Measurements from ENCODE around the gene BMI1. TPM values are rescaled to one million over a fixed set of nuclear protein-coding genes. Genes with fewer than 3 reads are reported as not detected.
A peak's percentile ranks its signal among the peaks of the same experiment; 100 is the strongest.

The BMI1 gene
- total RNA-seq = 10 to 100 TPM; 29.2 to 63.0 (median 42.5) TPM

- 2% methylated on average over 38 of the region's 85 CpGs; no CpG with 5 or more reads in 1 of the 2 donors for WGBS, 2 donors (ENCODE audit: low coverage in 1 of 2)
- Histone ChIP-seq H3K9me3 (no peaks in the 10 kb centered on the region), H3K27ac (peak within 1 kb of the TSS; percentile 90 to 95 (median 94)), H3K27me3 (peaks cover 31% of the 10 kb centered on the region), H3K4me3 (peak within 1 kb of the TSS; percentile 84 to 96 (median 88)), H3K4me1 (peaks cover 11 to 62% (median 24%) of the 10 kb centered on the region in 4 donors), H3K36me3 (no peaks in the 10 kb centered on the region)
- intact Hi-C loops (cut with DNase I; ENCODE audit: low total_unique reads) (loop anchor here (2.0 to 5.0 kb wide), 2 partner anchors 318 to 796 kb away; partner anchors contain the start of genes DNAJC1 and SKIDA1), in situ Hi-C loops (cut with MboI; ENCODE audit: low pct_ligation_motif_present in 1 of 4, low pct_unique_long_range_greater_than_20kb in 1 of 4, low sequenced_read_pairs in 3 of 4) (loop anchor here in 2 of 4 donors (10.0 to 25.0 kb wide), 3 partner anchors 308 to 808 kb away; partner anchors contain the start of gene DNAJC1 (in 2 of the 2))
- TF ChIP-seq EP300 (IDR thresholded peaks at IDR 0.05; ENCODE audit: low read depth) (no peak), CTCF (IDR thresholded peaks at IDR 0.05) (no peak), POLR2A (IDR thresholded peaks at IDR 0.05) (no peak), POLR2AphosphoS5 (IDR thresholded peaks at IDR 0.05) (peak in 1 of 3 donors; percentile 32)
- peak; percentile 80 for DNase-seq
Measured at GRCh38 chr10:22320591-22321155, at the start of gene BMI1. TSS of gene BMI1 (plus strand) at chr10:22321099. CDS start at chr10:22326450, 5,351 bp downstream.

- Histone ChIP-seq H3K4me3 (no peak overlapping the region), H3K36me3 (no peaks in the 10 kb centered on the region), H3K27me3 (no peaks in the 10 kb centered on the region), H3K27ac (no peak overlapping the region), H3K4me1 (no peaks in the 10 kb centered on the region), H3K9me3 (no peaks in the 10 kb centered on the region)
- WGBS, 2 donors (ENCODE audit: low coverage in 1 of 2) = 94 to 96% methylated on average over 4 to 6 of the region's 6 CpGs
- in situ Hi-C loops (cut with MboI; ENCODE audit: low pct_ligation_motif_present in 1 of 4, low pct_unique_long_range_greater_than_20kb in 1 of 4, low sequenced_read_pairs in 3 of 4) = loop anchor here in 2 of 4 donors (25.0 kb wide), 1 partner anchor 716 kb away; no protein-coding TSS in a partner anchor
- no peak for DNase-seq
- intact Hi-C loops (cut with DNase I; ENCODE audit: low total_unique reads) = no loop called here
- TF ChIP-seq POLR2AphosphoS5 (IDR thresholded peaks at IDR 0.05) = no peak
- no peak for TF ChIP-seq EP300 (IDR thresholded peaks at IDR 0.05; ENCODE audit: low read depth)
Measured at GRCh38 chr10:22271786-22272185, 49.1 kb upstream of the BMI1 start.

GRCh38 chr10:22278441-22278782, 42.5 kb upstream of the BMI1 start:
- H3K9me3 ChIP-seq = no peaks in the 10 kb centered on the region
- H3K27ac ChIP-seq = peak overlapping the region in 1 of 4 donors; percentile 10
- WGBS, 2 donors (ENCODE audit: low coverage in 1 of 2) = 88 to 91% methylated on average over 4 of the region's 4 CpGs
- H3K36me3 ChIP-seq = no peaks in the 10 kb centered on the region
- intact Hi-C loops (cut with DNase I; ENCODE audit: low total_unique reads) = loop anchor here (5.0 kb wide), 1 partner anchor 96 kb away; no protein-coding TSS in a partner anchor
- H3K4me1 ChIP-seq = no peaks in the 10 kb centered on the region
- TF ChIP-seq POLR2A (IDR thresholded peaks at IDR 0.05) = no peak
- in situ Hi-C loops (cut with MboI; ENCODE audit: low pct_ligation_motif_present in 1 of 4, low pct_unique_long_range_greater_than_20kb in 1 of 4, low sequenced_read_pairs in 3 of 4) = no loop called here
- H3K27me3 ChIP-seq = no peaks in the 10 kb centered on the region
- DNase-seq = no peak
- H3K4me3 ChIP-seq = peak overlapping the region in 2 of 4 donors; percentile 15 to 18

GRCh38 chr10:22280078-22280477, 40.8 kb upstream of the BMI1 start:
- TF ChIP-seq EP300 (IDR thresholded peaks at IDR 0.05; ENCODE audit: low read depth) = no peak
- no peak for TF ChIP-seq POLR2AphosphoS5 (IDR thresholded peaks at IDR 0.05)
- TF ChIP-seq CTCF (IDR thresholded peaks at IDR 0.05) = no peak
- TF ChIP-seq POLR2A (IDR thresholded peaks at IDR 0.05) = no peak
- H3K27me3 ChIP-seq = no peaks in the 10 kb centered on the region
- no peak overlapping the region for H3K27ac ChIP-seq
- intact Hi-C loops (cut with DNase I; ENCODE audit: low total_unique reads) (no loop called here), in situ Hi-C loops (cut with MboI; ENCODE audit: low pct_ligation_motif_present in 1 of 4, low pct_unique_long_range_greater_than_20kb in 1 of 4, low sequenced_read_pairs in 3 of 4) (no loop called here)
- H3K9me3 ChIP-seq = no peaks in the 10 kb centered on the region
- WGBS, 2 donors (ENCODE audit: low coverage in 1 of 2) = 60 to 66% methylated on average over 1 to 6 of the region's 6 CpGs
- no peak for DNase-seq
- H3K4me3 ChIP-seq = no peak overlapping the region
- no peaks in the 10 kb centered on the region for H3K4me1 ChIP-seq
- H3K36me3 ChIP-seq = no peaks in the 10 kb centered on the region

GRCh38 chr10:22285130-22285529, 35.8 kb upstream of the BMI1 start:
- in situ Hi-C loops (cut with MboI; ENCODE audit: low pct_ligation_motif_present in 1 of 4, low pct_unique_long_range_greater_than_20kb in 1 of 4, low sequenced_read_pairs in 3 of 4) (no loop called here), intact Hi-C loops (cut with DNase I; ENCODE audit: low total_unique reads) (no loop called here)
- TF ChIP-seq POLR2A (IDR thresholded peaks at IDR 0.05) = no peak
- no peak for TF ChIP-seq EP300 (IDR thresholded peaks at IDR 0.05; ENCODE audit: low read depth)
- TF ChIP-seq POLR2AphosphoS5 (IDR thresholded peaks at IDR 0.05) = no peak
- no peak for TF ChIP-seq CTCF (IDR thresholded peaks at IDR 0.05)

More at GRCh38 chr10:22285130-22285529, 35.8 kb upstream of the BMI1 start:
- WGBS, 2 donors (ENCODE audit: low coverage in 1 of 2) = 71 to 87% methylated on average over 3 of the region's 3 CpGs
- Histone ChIP-seq H3K36me3 (no peaks in the 10 kb centered on the region), H3K27me3 (no peaks in the 10 kb centered on the region), H3K4me1 (no peaks in the 10 kb centered on the region), H3K27ac (no peak overlapping the region), H3K9me3 (no peaks in the 10 kb centered on the region), H3K4me3 (no peak overlapping the region)
- no peak for DNase-seq
